Left ventricle myocardium inferior (tissue), 1 donor: ENCODE measurements around the gene DOCK3. TPM values are rescaled to one million over a fixed set of nuclear protein-coding genes. Genes with fewer than 3 reads are reported as not detected.
"Not testable (repeated sequence)": the region's sequence is repeated elsewhere in the genome, so short reads cannot be mapped to it uniquely, and the experiment has no call there.

Experiments
- DNase-seq: peaks from one replicate; pipeline ENCODE4 v3.0.0-alpha.2; 2020
- H3K27ac ChIP-seq: fragments of 200-600 bp; replicated peaks from 2 replicates; pipeline ENCODE4 v1.8.0; 2021
- H3K27me3 ChIP-seq: fragments of 200-600 bp; 2 replicates; pipeline ENCODE4 v1.8.0; 2021; ENCODE audit warnings: low read depth
- H3K36me3 ChIP-seq: fragments of 200-600 bp; 2 replicates; pipeline ENCODE4 v1.8.0; 2021
- H3K4me1 ChIP-seq: fragments of 200-600 bp; 2 replicates; pipeline ENCODE4 v1.8.0; 2021
- H3K4me3 ChIP-seq: fragments of 200-600 bp; 2 replicates; pipeline ENCODE4 v1.8.0; 2021; ENCODE audit warnings: mild to moderate bottlenecking, moderate library complexity
- H3K9me3 ChIP-seq: fragments of 200-600 bp; replicated peaks from 2 replicates; pipeline ENCODE4 v1.8.0; 2021
- CTCF ChIP-seq: fragments of 200-600 bp; IDR thresholded peaks from 2 replicates; pipeline ENCODE4 v1.8.0; 2021; ENCODE audit warnings: antibody characterized with exemption, mild to moderate bottlenecking, borderline replicate concordance
- intact Hi-C: fragments of 100-400 bp; cut with micrococcal nuclease; formaldehyde crosslinking; loops from one replicate; pipeline ENCODE4 v1.11.0; 2022
- total RNA-seq: library from RNA; stranded (reverse); fragmentation: NEBNext Ultra II Directional; extraction: Animal tissue kit (Norgen Biotek cat#: 25700); gene quantifications from one replicate; pipeline ENCODE4 v1.2.1, GENCODE V29; 2021
- donor health status: DM: no; HTN: yes; CAD: no; lungs with severe emphysema.

DOCK3 gene
- total RNA-seq, 1 donor from 2014 or later: 3.9 TPM

GRCh38 chr3:50912746-50913145 is 238.0 kb downstream of the DOCK3 start:
- no peak for TF ChIP-seq CTCF
- intact Hi-C loops: no loop called here
- no peak for DNase-seq
- peaks cover 4% of the 10 kb centered on the region for H3K9me3 ChIP-seq
- H3K27ac ChIP-seq: no peak overlapping the region
- H3K4me1 ChIP-seq: peaks cover 4% of the 10 kb centered on the region
- H3K36me3 ChIP-seq: no peaks in the 10 kb centered on the region
- no peak overlapping the region for H3K4me3 ChIP-seq
- no peaks in the 10 kb centered on the region for H3K27me3 ChIP-seq

- Histone ChIP-seq H3K9me3 (peaks cover 8% of the 10 kb centered on the region), H3K36me3 (no peaks in the 10 kb centered on the region), H3K27me3 (no peaks in the 10 kb centered on the region), H3K4me1 (peaks cover 4% of the 10 kb centered on the region), H3K4me3 (no peak overlapping the region), H3K27ac (no peak overlapping the region)
- intact Hi-C loops: no loop called here
- no peak for TF ChIP-seq CTCF
- peak; percentile 19 for DNase-seq
These were observed 238.5 kb downstream of the DOCK3 start for GRCh38 chr3:50913260-50913659.

GRCh38 chr3:50922071-50922470 is 247.3 kb downstream of the DOCK3 start:
- H3K4me3 ChIP-seq, DNase-seq, H3K36me3 ChIP-seq, H3K27me3 ChIP-seq, H3K4me1 ChIP-seq, H3K27ac ChIP-seq, intact Hi-C loops: not testable (repeated sequence)
- peaks cover 29% of the 10 kb centered on the region for H3K9me3 ChIP-seq

GRCh38 chr3:50923955-50924354 is 249.2 kb downstream of the DOCK3 start:
- Histone ChIP-seq H3K27me3 (no peaks in the 10 kb centered on the region), H3K4me3 (no peak overlapping the region), H3K4me1 (no peaks in the 10 kb centered on the region), H3K9me3 (peaks cover 14% of the 10 kb centered on the region), H3K27ac (no peak overlapping the region), H3K36me3 (no peaks in the 10 kb centered on the region)
- intact Hi-C loops: no loop called here
- DNase-seq: no peak
- no peak for TF ChIP-seq CTCF

- no peak for DNase-seq
- Histone ChIP-seq H3K27me3 (no peaks in the 10 kb centered on the region), H3K9me3 (peaks cover 7% of the 10 kb centered on the region), H3K27ac (no peak overlapping the region), H3K4me3 (no peak overlapping the region), H3K4me1 (no peaks in the 10 kb centered on the region), H3K36me3 (no peaks in the 10 kb centered on the region)
- TF ChIP-seq CTCF: no peak
- intact Hi-C loops: no loop called here
These were observed 249.9 kb downstream of the DOCK3 start for GRCh38 chr3:50924638-50925037.

- peaks cover 7% of the 10 kb centered on the region for H3K9me3 ChIP-seq
- no peak overlapping the region for H3K4me3 ChIP-seq
- no peaks in the 10 kb centered on the region for H3K27me3 ChIP-seq
- intact Hi-C loops: no loop called here
- no peak for TF ChIP-seq CTCF
- H3K36me3 ChIP-seq: no peaks in the 10 kb centered on the region
- no peak overlapping the region for H3K27ac ChIP-seq
- no peaks in the 10 kb centered on the region for H3K4me1 ChIP-seq
- no peak for DNase-seq
These were observed 252.1 kb downstream of the DOCK3 start for GRCh38 chr3:50926868-50927267.
